Upper lobe of left lung (tissue), 6 donors: ENCODE measurements around the gene RACK1. TPM values are rescaled to one million over a fixed set of nuclear protein-coding genes. Genes with fewer than 3 reads are reported as not detected.
A peak's percentile ranks its signal among the peaks of the same experiment; 100 is the strongest.

Experiments used
- ATAC-seq, 2 donors: fragments of 200-7000 bp; cut with Tn5 transposase; one replicate each; pipeline ENCODE4 v1.9.1; 2022; ENCODE audit warnings: mild to moderate bottlenecking in 2 of 2, moderate library complexity in 2 of 2; ENCODE audit not compliant: low FRiP score in 2 of 2
- DNase-seq, 2 donors: peaks; one replicate each; pipeline ENCODE4 v3.0.0-alpha.2; 2019 to 2020
- H3K27ac ChIP-seq, 4 donors: fragments of 200-600 bp; sonication (generic); one replicate each; pipeline ENCODE4 v1.5.1; 2016 to 2019
- H3K27me3 ChIP-seq, 4 donors: fragments of 200-600 bp; sonication (generic); one replicate each; pipeline ENCODE4 v1.5.1; 2017 to 2019
- H3K36me3 ChIP-seq, 4 donors: fragments of 200-600 bp; sonication (generic); one replicate each; pipeline ENCODE4 v1.5.1; 2016 to 2019
- H3K4me1 ChIP-seq, 4 donors: fragments of 200-600 bp; sonication (generic); one replicate each; pipeline ENCODE4 v1.5.1; 2018 to 2019
- H3K4me3 ChIP-seq, 4 donors: fragments of 200-600 bp; sonication (generic); one replicate each; pipeline ENCODE4 v1.5.1; 2017 to 2019; ENCODE audit warnings: mild to moderate bottlenecking in 2 of 4, moderate library complexity in 1 of 4
- H3K9me3 ChIP-seq, 4 donors: fragments of 200-600 bp; sonication (generic); one replicate each; pipeline ENCODE4 v1.5.1; 2018 to 2019
- CTCF ChIP-seq, 6 experiments: fragments of 450-650 bp in 4 of 6; fragments of 200-600 bp in 2 of 6; sonication (generic) in 2 of 6; IDR thresholded peaks; one replicate each; pipeline ENCODE4 v1.5.1; 2016 to 2019; ENCODE audit warnings: antibody characterized with exemption in 6 of 6
- EP300 ChIP-seq, 4 donors: sonication (generic); formaldehyde crosslinking; IDR thresholded peaks; one replicate each; pipeline ENCODE4 v1.5.1; 2017; ENCODE audit warnings: antibody characterized with exemption in 4 of 4, control low read depth in 2 of 4
- POLR2A ChIP-seq, 4 donors: fragments of 450-650 bp; IDR thresholded peaks; one replicate each; pipeline ENCODE4 v1.5.1; 2016 to 2017; ENCODE audit warnings: antibody characterized with exemption in 4 of 4, mild to moderate bottlenecking in 2 of 4
- POLR2AphosphoS5 ChIP-seq, 2 donors: sonication (generic); formaldehyde crosslinking; IDR thresholded peaks; one replicate each; pipeline ENCODE4 v1.5.1; 2017; ENCODE audit warnings: antibody characterized with exemption in 2 of 2
- WGBS, 2 donors: methylation state at CpG; one replicate each; pipeline ENCODE4 v1.1.5; 2017 to 2018; 5-methylcytosine and 5-hydroxymethylcytosine counted together
- total RNA-seq, 6 donors: library from RNA; depleted of rRNA in 4 of 6; stranded (reverse); fragments of >200 nt in 4 of 6; gene quantifications; one replicate each; pipeline versions ENCODE4 v1.1.0 to v1.2.1, GENCODE V29; 2016 to 2021
- donor health status: DM: no; HTN: no; CAD: no; lungs with moderate emphysema.
- donor health status: DM: no; HTN: yes; CAD: no; lungs with severe emphysema.

The RACK1 gene
- total RNA-seq, 6 donors from 2014 or later, result 801 to 1,863 (median 1,196) TPM

GRCh38 chr5:181205761-181206649, 37.7 kb downstream of the RACK1 start:
- Histone ChIP-seq H3K27me3 (peaks cover 0 to 9% (median 2%) of the 10 kb centered on the region in 4 donors), H3K4me3 (peak overlapping the region in 3 of 4 donors; percentile 69 to 79 (median 72)), H3K27ac (peak overlapping the region; percentile 49 to 86 (median 78)), H3K4me1 (peaks cover 26 to 44% (median 38%) of the 10 kb centered on the region in 4 donors), H3K9me3 (no peaks in the 10 kb centered on the region), H3K36me3 (no peaks in the 10 kb centered on the region)
- 14 to 17% methylated on average over 37 of the region's 37 CpGs for WGBS, 2 donors
- ATAC-seq (peak in 1 of 2 donors; percentile 2), DNase-seq (no peak)
- TF ChIP-seq EP300 (IDR thresholded peaks at IDR 0.05), result no peak
- TF ChIP-seq POLR2A (IDR thresholded peaks at IDR 0.05), result no peak
- TF ChIP-seq POLR2AphosphoS5 (IDR thresholded peaks at IDR 0.05), result no peak
- no peak for TF ChIP-seq CTCF (IDR thresholded peaks at IDR 0.05)

- DNase-seq (peak in 1 of 2 donors; percentile 92), ATAC-seq (peak in 1 of 2 donors; percentile 21)
- Histone ChIP-seq H3K4me1 (peaks cover 26 to 44% (median 38%) of the 10 kb centered on the region in 4 donors), H3K27me3 (peaks cover 0 to 9% (median 2%) of the 10 kb centered on the region in 4 donors), H3K36me3 (no peaks in the 10 kb centered on the region), H3K27ac (peak within 1 kb of the TSS; percentile 49 to 86 (median 70)), H3K9me3 (no peaks in the 10 kb centered on the region), H3K4me3 (peak within 1 kb of the TSS; percentile 51 to 79 (median 70))
- 3 to 5% methylated on average over 16 to 20 of the region's 94 CpGs for WGBS, 2 donors
- TF ChIP-seq POLR2AphosphoS5 (IDR thresholded peaks at IDR 0.05), result peak in 1 of 2 donors; percentile 5
- TF ChIP-seq POLR2A (IDR thresholded peaks at IDR 0.05), result no peak
- TF ChIP-seq EP300 (IDR thresholded peaks at IDR 0.05), result no peak
These were observed 38.6 kb downstream of the RACK1 start, which contains the start of gene TRIM7 for GRCh38 chr5:181204826-181205760. TSS of gene TRIM7 (minus strand) at chr5:181205196. CDS start at chr5:181205110, 86 bp downstream.

- WGBS, 2 donors, result 1 to 4% methylated on average over 23 to 36 of the region's 67 CpGs
- ATAC-seq (peak in 1 of 2 donors; percentile 2), DNase-seq (peak in 1 of 2 donors; percentile 88)
- Histone ChIP-seq H3K4me1 (peaks cover 26 to 44% (median 38%) of the 10 kb centered on the region in 4 donors), H3K27ac (peak overlapping the region; percentile 49 to 86 (median 70)), H3K36me3 (no peaks in the 10 kb centered on the region), H3K27me3 (peaks cover 0 to 9% (median 2%) of the 10 kb centered on the region in 4 donors), H3K9me3 (no peaks in the 10 kb centered on the region), H3K4me3 (peak overlapping the region; percentile 51 to 79 (median 70))
- TF ChIP-seq POLR2A (IDR thresholded peaks at IDR 0.05), result no peak
- no peak for TF ChIP-seq CTCF (IDR thresholded peaks at IDR 0.05)
These were observed 39.4 kb downstream of the RACK1 start for GRCh38 chr5:181204113-181204825.

GRCh38 chr5:181203777-181204112, 40.0 kb downstream of the RACK1 start:
- ATAC-seq (no peak), DNase-seq (peak in 1 of 2 donors; percentile 75)
- H3K9me3 ChIP-seq, result no peaks in the 10 kb centered on the region
- peaks cover 0 to 9% (median 2%) of the 10 kb centered on the region in 4 donors for H3K27me3 ChIP-seq
- TF ChIP-seq POLR2A (IDR thresholded peaks at IDR 0.05), result no peak
- no peak for TF ChIP-seq POLR2AphosphoS5 (IDR thresholded peaks at IDR 0.05)
- TF ChIP-seq EP300 (IDR thresholded peaks at IDR 0.05), result no peak
- TF ChIP-seq CTCF (IDR thresholded peaks at IDR 0.05), result no peak
- H3K36me3 ChIP-seq, result peaks cover 0 to under 1% (median 0%) of the 10 kb centered on the region in 4 donors
- H3K27ac ChIP-seq, result peak overlapping the region; percentile 49 to 86 (median 70)
- peaks cover 26 to 44% (median 38%) of the 10 kb centered on the region in 4 donors for H3K4me1 ChIP-seq
- WGBS, 2 donors, result 0 to 12% methylated on average over 2 to 9 of the region's 17 CpGs
- peak overlapping the region in 3 of 4 donors; percentile 69 to 79 (median 72) for H3K4me3 ChIP-seq
